K562 (cell line): ENCODE measurements around the gene LRRC41. TPM values are rescaled to one million over a fixed set of nuclear protein-coding genes. Genes with fewer than 3 reads are reported as not detected.
A peak's percentile ranks its signal among the peaks of the same experiment; 100 is the strongest.

ENCODE experiments used
- CREBBP ChIP-seq: IDR thresholded peaks from one replicate; pipeline ENCODE4 v1.6.1; 2012; ENCODE audit warnings: low read depth, mild to moderate bottlenecking, control low read depth, inconsistent platforms, low read length
- DIDO1 ChIP-seq: fragments of 450-650 bp; IDR thresholded peaks from 2 replicates; pipeline ENCODE4 v1.6.1; 2016; ENCODE audit warnings: low read depth, missing biosample characterization, missing genetic modification characterization
- E2F1 ChIP-seq: sonication (generic); formaldehyde crosslinking; IDR thresholded peaks from 2 replicates; pipeline ENCODE4 v1.8.1; 2023; ENCODE audit warnings: mild to moderate bottlenecking, missing genetic modification reagents, moderate library complexity
- FOXK1 ChIP-seq: sonication (generic); formaldehyde crosslinking; IDR thresholded peaks from 2 replicates; pipeline ENCODE4 v1.8.0; 2022; ENCODE audit warnings: missing genetic modification reagents, mild to moderate bottlenecking, borderline replicate concordance
- GABPA ChIP-seq: fragments of 200-800 bp; sonication (Bioruptor generic); conservative IDR thresholded peaks from 2 replicates; pipeline ENCODE4 v1.6.1; 2016; ENCODE audit warnings: low read depth, missing genetic modification characterization, missing compliant biosample characterization
- GTF2B ChIP-seq: IDR thresholded peaks from 2 replicates; pipeline ENCODE4 v1.6.1; 2011; ENCODE audit not compliant: insufficient read length; ENCODE audit errors: extremely low read depth
- MAFK ChIP-seq: IDR thresholded peaks from 2 replicates; pipeline ENCODE4 v1.6.1; 2011; ENCODE audit warnings: low read length, improper control_type of control experiment
- NFE2 ChIP-seq: IDR thresholded peaks from 2 replicates; pipeline ENCODE4 v1.6.1; 2014; ENCODE audit warnings: antibody characterized with exemption, low read depth
- RBFOX2 ChIP-seq: fragments of 200-400 bp; formaldehyde crosslinking; IDR thresholded peaks from 2 replicates; pipeline ENCODE4 v1.6.1; 2017; ENCODE audit warnings: low read depth, mild to moderate bottlenecking, low read length, moderate library complexity
- SMAD2 ChIP-seq: fragments of 150-350 bp; IDR thresholded peaks from 2 replicates; pipeline ENCODE4 v1.6.1; 2014; ENCODE audit warnings: low read depth, mild to moderate bottlenecking, low read length
- SMARCA4 ChIP-seq: fragments of 450-650 bp; IDR thresholded peaks from 2 replicates; pipeline ENCODE4 v1.6.1; 2016
- TBP ChIP-seq: optimal IDR thresholded peaks from 2 replicates; pipeline ENCODE3; 2011; ENCODE audit warnings: low read depth, low read length, improper control_type of control experiment
- TCF15 ChIP-seq: fragments of 250-450 bp; sonication (Bioruptor Pico); IDR thresholded peaks from 2 replicates; pipeline ENCODE4 v1.8.0; 2022; ENCODE audit warnings: moderate library complexity, mild to moderate bottlenecking, inconsistent platforms
- TFAM ChIP-seq: fragments of 250-450 bp; sonication (Bioruptor Pico); conservative IDR thresholded peaks from 2 replicates; pipeline ENCODE4 v1.5.0; 2021; ENCODE audit warnings: mild to moderate bottlenecking, moderate library complexity
- TRIM25 ChIP-seq: fragments of 450-650 bp; IDR thresholded peaks from 2 replicates; pipeline ENCODE4 v1.7.0; 2016; ENCODE audit warnings: borderline replicate concordance
- YBX1 ChIP-seq: fragments of 450-650 bp; IDR thresholded peaks from 2 replicates; pipeline ENCODE4 v1.7.1; 2016; ENCODE audit warnings: mild to moderate bottlenecking
- ZBED1 ChIP-seq: IDR thresholded peaks from 2 replicates; pipeline ENCODE4 v1.6.1; 2014
- ZC3H11A ChIP-seq: IDR thresholded peaks from 2 replicates; pipeline ENCODE4 v1.6.1; 2012; ENCODE audit warnings: low read depth, low read length, improper control_type of control experiment
- ZNF133 ChIP-seq: fragments of 250-450 bp; sonication (Bioruptor Pico); IDR thresholded peaks from 2 replicates; pipeline ENCODE4 v1.4.0; 2020; ENCODE audit warnings: mild to moderate bottlenecking
- ZNF253 ChIP-seq: fragments of 250-450 bp; sonication (Bioruptor Pico); conservative IDR thresholded peaks from 2 replicates; pipeline ENCODE4 v1.6.1; 2021; ENCODE audit warnings: mild to moderate bottlenecking
- ZNF76 ChIP-seq: fragments of 250-450 bp; sonication (Bioruptor Pico); IDR thresholded peaks from 2 replicates; pipeline ENCODE4 v1.4.0; 2020; ENCODE audit warnings: mild to moderate bottlenecking, moderate library complexity, borderline replicate concordance
- polyA plus RNA-seq, 8 experiments: library from polyadenylated mRNA; depleted of rRNA in 4 of 8; stranded (reverse) in 5 of 8; unstranded in 3 of 8; fragments of >200 nt; fragmentation: Nextera tagmentation in 2 of 8; fragmentation: Illumina TruSeq in 1 of 8; extraction: Ambion mirVana in 2 of 8; extraction: Trizol in 1 of 8; gene quantifications; 2 replicates each; pipeline versions ENCODE4 v1.2.1 to v1.2.3, GENCODE V29; 2011 to 2014; ENCODE audit warnings: inconsistent platforms in 1 of 8, missing spikeins in 1 of 8
- total RNA-seq, 7 experiments: library from RNA; depleted of rRNA in 6 of 7; stranded (reverse); fragments of >200 nt in 6 of 7; fragmentation: Illumina TruSeq in 2 of 7; extraction: Trizol in 2 of 7; gene quantifications; 2 replicates each; pipeline versions ENCODE4 v1.2.1 to v1.2.3, GENCODE V29; 2011 to 2021; ENCODE audit warnings: low replicate concordance in 1 of 7

Gene LRRC41
- total and polyA plus RNA-seq, 9 of the 15 experiments (the other 6 are each of a cell fraction or from before 2014, with no cell fraction given) = 10.5 to 64.7 (median 44.2) TPM

GRCh38 chr1:46340404-46341221 lies 37.2 kb upstream of the LRRC41 start, which contains the start of gene NSUN4 (continued):
- no peak for TF ChIP-seq YBX1
- TF ChIP-seq FOXK1 (CRISPR knock-in tag) = 0 out of 2 replicates have a peak, but pooled peaks have one; percentile 66
- no peak for TF ChIP-seq TFAM (CRISPR knock-in tag)
- TF ChIP-seq GABPA (tag) = peak; percentile 95
- TF ChIP-seq NFE2 = no peak
- TF ChIP-seq ZNF76 (CRISPR knock-in tag) = peak; percentile 28; the same call in 1 of the 2 replicates
- TF ChIP-seq ZC3H11A = peak; percentile 94
- TF ChIP-seq TBP = peak; percentile 92
- TF ChIP-seq SMAD2 = no peak
- TF ChIP-seq E2F1 (CRISPR knock-in tag) = peak; percentile 70; the same call in 1 of the 2 replicates
- TF ChIP-seq MAFK = 0 out of 2 replicates have a peak, but pooled peaks have one; percentile 33
- no peak for TF ChIP-seq CREBBP
- peak; percentile 21; the same call in 1 of the 2 replicates for TF ChIP-seq SMARCA4
- peak; percentile 97 for TF ChIP-seq RBFOX2
- TF ChIP-seq ZBED1 = peak; percentile 91; the same call in 1 of the 2 replicates
- no peak for TF ChIP-seq TCF15 (CRISPR knock-in tag)
- 0 out of 2 replicates have a peak, but pooled peaks have one; percentile 59 for TF ChIP-seq ZNF253
- peak; percentile 78 for TF ChIP-seq DIDO1
- no peak for TF ChIP-seq TRIM25
- TF ChIP-seq GTF2B = peak; percentile 21
- no peak for TF ChIP-seq ZNF133 (CRISPR knock-in tag)
